KOPT-K1 (cell line): Measurements from ENCODE around the gene SHISA7.
"Not testable (repeated sequence)": the region's sequence is repeated elsewhere in the genome, so short reads cannot be mapped to it uniquely, and the experiment has no call there.

ENCODE experiments used
- H3K27ac ChIP-seq: fragments of 200-600 bp; sonication (generic); 2 replicates; pipeline ENCODE4 v1.5.1; 2016; ENCODE audit warnings: antibody characterized with exemption, mild to moderate bottlenecking, low read depth, low read length; ENCODE audit not compliant: poor library complexity, severe bottlenecking
- H3K36me3 ChIP-seq: fragments of 200-600 bp; sonication (generic); 2 replicates; pipeline ENCODE4 v1.5.1; 2017; ENCODE audit warnings: antibody characterized with exemption, mild to moderate bottlenecking, low read length, moderate library complexity; ENCODE audit not compliant: insufficient read depth
- H3K9me3 ChIP-seq: fragments of 200-600 bp; sonication (generic); 2 replicates; pipeline ENCODE4 v1.5.1; 2017; ENCODE audit warnings: antibody characterized with exemption, low read length, mild to moderate bottlenecking; ENCODE audit not compliant: insufficient read depth, poor library complexity, severe bottlenecking

Gene SHISA7

DNA sequence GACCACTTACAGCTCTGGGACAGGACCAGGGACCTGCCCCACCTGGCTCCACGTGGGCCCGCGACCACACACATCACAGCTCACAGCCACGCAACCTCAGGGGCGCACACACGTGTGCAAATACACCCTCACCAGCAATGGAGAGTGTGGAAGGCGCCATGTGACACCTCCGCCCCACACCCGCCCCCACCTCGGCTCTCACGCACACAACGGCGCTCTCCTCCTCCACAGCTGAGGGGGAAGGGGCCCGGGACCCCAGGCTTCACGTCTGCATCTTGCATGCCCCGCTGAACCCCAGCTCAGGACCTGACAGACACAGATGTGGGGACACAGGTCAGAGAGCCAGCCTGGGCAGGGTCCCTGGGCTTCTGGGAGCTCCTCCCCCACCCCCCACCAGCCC lies 6.4 kb upstream of the SHISA7 start:
- Histone ChIP-seq H3K27ac (no peak overlapping the region), H3K36me3 (no peaks in the 10 kb centered on the region), H3K9me3 (no peaks in the 10 kb centered on the region)

- H3K9me3 ChIP-seq, H3K27ac ChIP-seq, H3K36me3 ChIP-seq: not testable (repeated sequence)
Measured at GRCh38 chr19:55448175-55448490, 5.0 kb upstream of the SHISA7 start.

- H3K9me3 ChIP-seq: no peaks in the 10 kb centered on the region
- no peak overlapping the region for H3K27ac ChIP-seq
- no peaks in the 10 kb centered on the region for H3K36me3 ChIP-seq
Measured at GRCh38 chr19:55447421-55448174, 4.5 kb upstream of the SHISA7 start.

DNA sequence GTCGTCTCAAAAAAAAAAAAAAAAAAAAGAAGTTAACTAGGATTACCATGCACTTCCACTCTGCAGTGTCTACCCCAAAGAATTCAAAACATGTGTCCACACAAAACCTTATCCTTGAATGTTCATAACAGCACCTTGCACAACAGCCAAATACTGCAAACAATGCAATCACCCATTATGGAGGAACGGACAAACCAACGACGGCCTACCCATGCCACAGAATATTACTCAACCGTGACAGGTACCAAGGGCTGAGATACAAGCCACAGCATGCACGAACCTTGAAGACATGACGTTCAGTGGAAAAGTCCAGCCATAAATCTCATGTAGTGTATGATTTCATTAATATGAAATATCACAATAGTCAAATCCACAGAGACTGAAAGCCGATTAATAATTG lies 3.0 kb upstream of the SHISA7 start:
- no peak overlapping the region for H3K27ac ChIP-seq
- H3K9me3 ChIP-seq: no peaks in the 10 kb centered on the region
- no peaks in the 10 kb centered on the region for H3K36me3 ChIP-seq

DNA sequence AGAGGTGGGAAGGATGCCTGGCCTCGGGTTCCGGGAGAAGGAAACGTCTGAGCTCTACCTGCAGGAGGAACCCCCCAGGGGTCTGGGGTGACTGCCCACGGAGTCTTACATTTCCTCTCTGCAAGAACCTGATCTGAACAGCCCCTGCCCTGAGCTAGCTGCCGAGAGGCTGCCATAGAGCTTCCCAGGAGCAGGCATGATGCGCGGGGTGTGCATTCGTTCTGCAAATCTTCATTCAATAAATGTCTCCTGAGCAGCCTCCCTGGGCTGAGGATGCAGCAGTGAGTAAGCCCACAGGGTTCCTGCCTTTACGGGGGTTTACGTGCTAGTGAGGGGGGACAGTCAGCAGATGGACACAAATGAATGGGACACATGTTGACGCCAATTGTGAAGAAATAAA lies 1.5 kb upstream of the SHISA7 start:
- Histone ChIP-seq H3K27ac (no peak overlapping the region), H3K36me3 (no peaks in the 10 kb centered on the region), H3K9me3 (no peaks in the 10 kb centered on the region)

- no peaks in the 10 kb centered on the region for H3K9me3 ChIP-seq
Measured at GRCh38 chr19:55443824-55444480, 852 bp upstream of the SHISA7 start.

DNA sequence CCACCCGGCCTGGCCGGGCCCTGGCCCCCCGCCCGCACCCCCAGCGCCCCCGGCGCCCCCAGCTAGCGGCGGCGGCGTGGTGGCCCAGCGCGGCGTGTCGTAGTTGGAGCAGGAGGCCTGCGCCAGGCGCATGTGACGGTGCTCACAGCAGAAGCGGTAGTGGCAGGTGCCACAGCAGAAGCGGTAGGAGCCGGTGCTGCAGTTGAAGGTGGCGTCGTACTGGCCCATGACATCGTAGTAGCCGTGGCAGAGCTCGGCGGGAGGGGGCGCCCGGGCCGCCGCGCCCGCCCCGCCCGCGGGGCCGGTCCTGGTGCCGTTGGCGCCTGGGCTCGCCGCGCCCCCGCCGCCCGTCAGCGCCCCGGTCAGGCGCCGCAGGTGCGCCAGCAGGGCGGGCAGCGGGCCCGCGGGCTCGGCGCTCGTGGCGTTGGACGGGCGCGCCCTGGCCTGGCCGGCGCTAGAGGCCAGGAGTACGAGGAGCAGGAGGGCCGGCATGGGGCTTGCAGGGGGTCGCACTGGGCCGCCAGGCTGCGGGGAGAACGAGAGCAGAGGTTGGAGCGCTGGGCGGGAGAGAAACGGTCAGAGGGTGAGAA lies 633 bp downstream of the SHISA7 start:
- Histone ChIP-seq H3K27ac (no peak overlapping the region), H3K9me3 (no peaks in the 10 kb centered on the region), H3K36me3 (no peaks in the 10 kb centered on the region)

More at GRCh38 chr19:55443824-55444480, 852 bp upstream of the SHISA7 start:
- H3K36me3 ChIP-seq: no peaks in the 10 kb centered on the region
- H3K27ac ChIP-seq: no peak overlapping the region

DNA sequence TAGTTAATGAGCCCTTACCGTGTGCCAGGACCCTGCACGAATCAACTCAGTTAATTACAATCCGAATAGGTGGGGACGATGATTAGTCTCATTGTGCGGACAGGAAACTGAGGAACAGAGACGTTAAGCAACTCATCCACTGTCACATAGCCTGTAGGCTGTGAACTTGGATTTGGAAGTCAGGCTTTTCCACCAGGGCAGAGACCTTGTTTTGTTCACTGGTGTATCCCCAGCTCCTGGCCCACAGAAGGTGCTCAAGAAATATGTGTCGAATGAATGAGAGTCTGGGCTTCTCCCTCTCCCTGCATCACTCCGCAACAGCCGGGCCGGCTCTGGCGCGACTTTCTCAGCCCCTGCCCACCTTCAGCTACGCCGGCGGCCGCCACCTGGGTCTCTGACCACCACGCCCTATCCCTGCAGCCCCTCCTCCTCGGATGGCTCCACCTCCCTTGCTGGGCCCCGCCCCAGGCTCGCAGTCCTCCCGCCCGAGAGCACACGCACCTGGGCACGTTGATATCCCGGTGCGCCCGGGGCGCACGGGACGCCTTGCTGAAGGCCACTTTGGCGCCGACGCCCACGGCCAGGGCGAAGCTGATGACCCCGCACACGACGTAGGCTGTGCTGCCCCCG lies 1.3 kb downstream of the SHISA7 start:
- no peaks in the 10 kb centered on the region for H3K36me3 ChIP-seq
- no peak overlapping the region for H3K27ac ChIP-seq
- H3K9me3 ChIP-seq: no peaks in the 10 kb centered on the region

GRCh38 chr19:55441319-55441691 lies 1.8 kb downstream of the SHISA7 start:
- no peaks in the 10 kb centered on the region for H3K9me3 ChIP-seq
- H3K27ac ChIP-seq: no peak overlapping the region

DNA sequence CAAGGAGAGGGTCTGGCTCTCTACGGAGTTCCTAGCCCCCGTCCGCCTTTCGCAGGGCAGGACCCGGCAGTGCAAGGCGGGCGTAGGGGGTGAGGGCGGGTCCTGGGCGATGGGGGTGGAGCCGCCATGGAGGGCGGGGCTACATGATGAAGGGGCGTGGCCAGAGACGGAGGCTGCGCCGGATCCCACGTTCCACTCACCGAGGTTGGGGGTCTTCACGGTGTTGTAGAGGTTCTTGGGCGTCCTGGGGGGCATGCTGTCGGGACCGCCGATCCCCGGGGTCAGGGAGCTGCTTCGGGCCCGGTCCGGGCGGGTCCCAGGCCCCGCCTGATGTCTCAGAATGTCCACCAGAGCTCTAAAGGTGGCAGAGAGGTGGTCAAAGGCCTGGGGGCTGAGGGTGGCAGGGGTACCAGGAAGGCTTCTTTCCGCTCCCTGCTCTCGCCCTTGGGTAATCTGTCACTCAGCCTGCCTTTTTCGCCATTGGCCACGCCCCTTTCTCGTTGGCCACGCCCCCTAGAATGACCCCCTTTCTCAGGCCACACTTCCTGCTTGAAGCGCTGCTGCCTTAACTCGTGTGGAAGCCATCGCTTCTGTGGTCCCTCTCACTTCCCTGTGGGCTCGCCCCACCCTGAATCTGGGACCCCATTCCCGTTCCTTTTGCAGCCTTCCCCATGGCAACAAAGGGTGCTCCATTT lies 2.5 kb downstream of the SHISA7 start:
- H3K36me3 ChIP-seq: no peaks in the 10 kb centered on the region
- no peak overlapping the region for H3K27ac ChIP-seq
- no peaks in the 10 kb centered on the region for H3K9me3 ChIP-seq

More at GRCh38 chr19:55441319-55441691, 1.8 kb downstream of the SHISA7 start:
- H3K36me3 ChIP-seq: no peaks in the 10 kb centered on the region

DNA sequence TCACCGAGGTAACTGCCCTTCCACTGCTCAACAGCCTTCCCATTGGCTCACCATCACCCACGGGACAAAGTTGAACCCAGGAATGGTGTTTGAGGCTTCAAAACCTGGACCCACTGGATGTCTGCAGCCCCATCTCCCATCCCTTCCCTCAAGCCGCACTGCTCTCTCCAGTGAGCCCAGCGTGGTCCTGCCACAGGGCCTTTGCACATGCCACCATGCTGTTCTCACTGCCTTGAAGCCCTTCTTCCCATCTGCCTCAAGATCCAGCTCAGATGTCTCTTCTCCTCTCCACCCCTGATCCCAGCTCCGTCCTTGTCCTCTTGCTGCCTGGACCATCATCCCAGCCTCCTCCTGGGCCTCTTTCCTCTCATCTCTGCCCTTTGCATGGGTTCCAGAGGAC lies 4.0 kb downstream of the SHISA7 start:
- Histone ChIP-seq H3K9me3 (no peaks in the 10 kb centered on the region), H3K27ac (no peak overlapping the region), H3K36me3 (no peaks in the 10 kb centered on the region)

DNA sequence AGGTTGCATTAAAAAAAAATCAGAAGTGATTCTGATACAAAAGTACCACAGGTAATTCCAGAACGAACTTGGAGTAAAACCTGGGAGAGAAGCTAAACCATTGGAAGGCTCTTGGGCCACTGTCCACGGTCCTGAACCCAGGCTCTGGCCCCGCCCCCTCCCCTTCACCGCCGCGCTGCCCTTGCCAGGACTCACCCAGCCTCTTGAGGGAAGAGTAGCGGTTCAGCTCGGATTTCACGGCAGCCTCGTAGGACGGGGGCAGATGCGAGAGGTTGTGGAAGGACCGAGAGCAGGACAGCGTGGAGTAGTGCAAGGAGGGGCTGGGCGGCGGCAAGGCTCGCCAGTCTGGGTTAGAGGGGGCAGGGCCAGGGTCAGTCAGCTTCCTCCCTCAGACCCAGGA lies 5.7 kb downstream of the SHISA7 start:
- Histone ChIP-seq H3K9me3 (no peaks in the 10 kb centered on the region), H3K36me3 (no peaks in the 10 kb centered on the region), H3K27ac (no peak overlapping the region)

DNA sequence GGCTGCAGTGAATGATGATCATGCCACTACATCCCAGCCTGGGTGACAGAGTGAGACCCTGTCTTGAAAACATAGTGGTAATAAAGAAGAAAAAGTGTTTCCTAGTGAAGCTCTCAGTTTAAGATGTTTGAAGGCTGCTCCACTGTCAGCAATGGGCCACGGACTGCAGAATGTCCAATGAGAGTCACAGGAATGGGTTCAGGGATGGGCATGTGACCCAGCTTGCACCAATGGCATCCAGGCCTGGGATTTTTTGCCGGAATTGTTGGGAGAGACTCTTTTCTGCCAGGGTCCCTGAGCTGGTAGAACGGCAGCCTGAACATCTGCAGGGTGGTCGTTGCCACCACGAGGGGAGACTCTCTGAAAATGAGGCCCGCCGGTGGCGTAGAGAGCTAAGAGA lies 6.3 kb downstream of the SHISA7 start:
- Histone ChIP-seq H3K36me3 (no peaks in the 10 kb centered on the region), H3K27ac (no peak overlapping the region), H3K9me3 (no peaks in the 10 kb centered on the region)

DNA sequence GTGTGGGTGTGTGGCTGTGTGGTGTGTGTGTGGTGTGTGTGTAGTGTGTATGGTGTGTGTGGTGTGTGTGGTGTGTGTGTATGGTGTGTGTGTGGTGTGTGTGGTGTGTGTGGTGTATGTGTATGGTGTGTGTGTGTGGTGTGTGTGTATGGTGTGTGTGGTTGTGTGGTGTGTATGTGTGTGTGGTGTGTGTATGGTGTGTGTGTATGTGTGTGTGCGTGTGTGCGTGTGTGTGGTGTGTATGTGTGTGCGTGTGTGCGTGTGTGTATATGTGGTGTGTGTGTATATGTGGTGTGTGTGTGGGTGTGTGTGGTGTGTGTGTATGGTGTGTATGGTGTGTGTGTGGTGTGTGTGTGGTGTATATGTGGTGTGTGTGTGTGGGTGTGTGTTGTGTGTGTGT lies 8.1 kb downstream of the SHISA7 start:
- H3K9me3 ChIP-seq: peaks cover 6% of the 10 kb centered on the region
- H3K27ac ChIP-seq: no peak overlapping the region
- no peaks in the 10 kb centered on the region for H3K36me3 ChIP-seq

- H3K36me3 ChIP-seq: no peaks in the 10 kb centered on the region
- H3K9me3 ChIP-seq: peaks cover 8% of the 10 kb centered on the region
- H3K27ac ChIP-seq: no peak overlapping the region
Measured at GRCh38 chr19:55434356-55434919, 8.7 kb downstream of the SHISA7 start.
